Skin of body (tissue), 2 donors: ENCODE measurements around the gene NFYA. TPM values are rescaled to one million over a fixed set of nuclear protein-coding genes. Genes with fewer than 3 reads are reported as not detected.

Experiments
- DNase-seq: peaks from one replicate; lab custom pipeline; 2025; lab: John Stamatoyannopoulos, UW
- total RNA-seq: library from RNA; depleted of rRNA; stranded (reverse); fragments of >200 nt; gene quantifications from one replicate; pipeline ENCODE4 v1.2.3, GENCODE V29; 2014

The NFYA gene
- total RNA-seq: 27.0 TPM

DNA sequence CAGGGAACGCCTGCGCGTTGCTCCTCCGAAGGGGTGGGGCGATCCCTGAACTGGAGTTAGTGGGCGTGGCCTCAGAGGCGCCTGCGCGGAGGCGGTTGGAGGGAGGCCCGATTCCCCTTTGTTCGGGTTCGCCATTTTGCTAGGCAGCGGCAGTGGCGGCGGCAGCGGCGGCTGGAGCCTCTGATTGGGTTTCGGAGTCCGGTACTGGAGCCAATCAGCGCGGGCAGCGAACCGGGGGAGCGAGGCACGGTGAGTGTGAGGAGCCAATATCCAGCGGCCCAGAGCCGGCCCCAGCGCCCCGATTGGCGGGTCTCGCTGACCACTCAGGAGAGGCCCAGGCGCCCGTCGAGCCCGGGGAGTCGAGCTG lies at the start of gene NFYA:
TSS of gene NFYA (plus strand) at position 139 of the 367 bp plus-strand sequence. CDS start 6,116 bp downstream, outside the sequence.
- DNase-seq: no peak

DNA sequence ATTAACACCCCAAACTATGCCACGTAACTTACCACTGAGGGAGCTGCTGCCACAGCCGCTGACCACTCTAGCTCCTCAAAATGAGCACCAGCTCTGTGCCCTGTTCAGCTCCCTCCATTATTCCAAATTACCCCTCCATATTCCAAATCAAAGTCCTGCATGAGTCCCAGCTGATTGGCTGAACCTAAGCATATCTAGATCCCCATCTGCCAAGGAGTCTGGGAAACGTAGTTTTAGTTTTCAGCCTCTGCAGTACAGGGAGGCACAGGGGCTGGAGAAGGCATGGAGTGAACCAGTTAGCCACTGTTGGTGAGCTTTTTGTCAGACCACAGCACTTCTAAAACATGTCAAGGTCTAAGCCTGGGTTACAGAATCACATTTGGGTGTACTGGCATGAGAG lies 49.7 kb upstream of the NFYA start:
- no peak for DNase-seq

DNA sequence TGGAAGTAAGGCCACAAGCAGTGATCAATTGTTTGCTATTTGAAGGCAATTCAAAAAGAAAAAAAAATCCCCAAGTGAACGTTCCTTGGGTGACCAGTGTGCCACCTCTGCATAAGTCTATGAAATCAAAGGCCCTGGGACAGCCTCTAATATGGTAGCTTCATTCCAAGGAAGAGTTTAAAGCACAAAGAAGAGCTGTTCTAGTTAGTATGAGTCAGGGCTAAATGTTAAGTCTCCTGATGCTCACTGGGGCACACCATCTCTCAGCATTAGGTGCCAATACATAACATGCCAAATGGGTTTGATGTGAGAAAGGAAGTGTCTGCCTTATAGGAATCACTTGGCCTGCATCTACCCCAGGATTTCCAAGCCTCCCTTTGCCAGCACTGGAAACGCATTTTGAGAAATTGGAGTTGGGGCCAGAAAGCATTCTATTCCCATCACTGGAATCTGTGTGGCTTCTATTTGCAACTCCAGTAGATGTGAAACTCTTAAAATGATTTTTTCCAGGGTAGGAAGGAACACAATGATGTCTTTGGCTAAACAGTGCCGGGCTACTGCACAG lies 46.7 kb upstream of the NFYA start:
- no peak for DNase-seq

DNA sequence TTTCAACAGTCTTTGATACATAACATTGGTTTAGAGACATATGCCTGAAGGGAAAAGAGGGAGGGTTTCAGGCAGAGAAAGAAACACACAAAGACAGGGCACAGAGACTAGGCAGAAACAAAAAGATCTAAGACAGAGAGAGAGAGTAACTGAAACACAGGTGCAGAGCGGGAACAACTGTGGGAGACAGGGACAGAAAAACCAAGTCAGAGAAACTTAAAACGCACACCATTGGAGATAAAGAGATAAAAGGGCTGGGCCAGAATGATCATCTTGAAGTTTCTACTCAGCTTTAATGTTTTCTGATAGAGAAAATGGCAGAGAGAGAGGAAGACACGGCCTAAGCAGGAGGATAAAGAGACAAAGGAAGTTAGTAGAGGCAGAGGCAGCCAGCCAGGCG lies 45.5 kb upstream of the NFYA start:
- no peak for DNase-seq

DNA sequence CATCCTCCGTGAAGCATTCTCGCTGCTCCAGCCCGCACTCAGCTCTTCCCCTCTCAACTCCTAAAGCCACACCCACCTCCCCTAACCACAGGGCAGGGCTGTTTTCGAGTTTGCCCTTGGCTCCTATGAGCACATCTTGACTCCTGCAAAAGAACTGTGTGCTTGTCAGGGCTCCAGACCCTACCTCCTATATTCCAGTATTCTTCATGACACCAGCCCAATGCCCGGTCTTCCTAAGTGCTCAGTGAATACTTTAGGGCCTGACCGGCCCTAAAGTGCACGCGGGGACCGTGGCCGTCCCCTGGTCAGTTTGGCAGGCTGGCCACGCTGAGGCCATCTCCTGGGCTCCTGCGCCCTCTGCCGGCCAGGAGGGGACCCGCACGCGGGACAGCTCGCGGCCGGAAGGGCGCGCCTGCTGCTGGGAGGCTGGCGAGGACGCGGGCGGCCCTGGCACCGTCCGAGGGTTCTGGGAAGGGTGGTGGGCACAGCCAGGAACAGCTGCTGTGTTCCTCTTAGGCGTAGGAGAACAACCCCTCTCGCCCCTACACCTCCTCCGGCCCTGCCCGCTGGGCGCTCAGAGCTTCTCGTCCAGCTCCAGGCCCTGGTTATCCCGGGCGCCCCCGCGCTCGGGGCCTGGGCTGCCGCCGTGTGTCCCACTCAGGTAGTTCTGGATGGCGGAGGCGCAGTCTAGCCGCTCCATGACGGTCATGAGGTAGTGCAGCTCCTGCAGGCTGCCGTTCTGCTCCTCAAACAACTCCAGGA lies 44.8 kb upstream of the NFYA start:
- peak; percentile 73 for DNase-seq

DNA sequence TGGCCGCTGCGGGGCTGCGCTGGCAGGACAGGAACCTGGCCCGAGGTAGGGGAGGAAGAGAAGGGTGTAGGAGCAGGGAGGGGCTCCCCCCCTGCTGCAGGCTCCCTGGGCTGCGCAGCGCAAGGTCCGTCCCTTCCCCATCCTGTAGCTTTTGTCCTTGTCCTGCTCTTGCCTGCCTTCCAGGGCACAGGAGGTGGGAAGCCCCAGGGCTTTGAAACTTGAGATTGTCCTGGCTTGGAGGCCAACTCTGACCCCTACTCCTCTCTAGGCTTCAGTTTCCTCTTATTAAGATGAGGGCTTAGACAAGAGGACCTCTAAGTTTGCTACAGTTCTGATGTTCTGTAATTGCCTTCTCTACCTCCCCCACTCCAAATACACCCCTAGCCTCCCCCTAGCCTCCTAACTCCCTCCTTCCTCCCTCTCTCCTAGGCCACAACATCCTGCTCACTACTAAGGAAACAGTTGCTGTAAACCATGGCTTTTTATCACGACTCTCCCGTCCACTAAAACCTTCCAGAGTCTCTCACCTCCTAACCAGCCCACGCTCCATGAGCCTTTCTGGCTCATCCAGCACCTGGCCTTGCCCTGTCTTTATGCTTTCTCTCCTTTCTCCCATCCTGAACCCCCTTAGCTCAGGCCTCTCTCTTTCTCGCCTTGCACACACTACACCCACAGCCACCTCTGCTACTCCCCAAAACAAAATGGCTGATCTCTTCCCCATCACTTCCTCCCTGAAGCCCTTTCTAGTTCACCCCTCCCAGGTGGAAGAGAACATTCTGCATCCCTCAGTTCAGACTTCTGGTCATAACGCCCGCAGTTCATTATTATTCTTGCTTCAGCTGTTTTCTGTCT lies 44.0 kb upstream of the NFYA start:
- DNase-seq: no peak

DNA sequence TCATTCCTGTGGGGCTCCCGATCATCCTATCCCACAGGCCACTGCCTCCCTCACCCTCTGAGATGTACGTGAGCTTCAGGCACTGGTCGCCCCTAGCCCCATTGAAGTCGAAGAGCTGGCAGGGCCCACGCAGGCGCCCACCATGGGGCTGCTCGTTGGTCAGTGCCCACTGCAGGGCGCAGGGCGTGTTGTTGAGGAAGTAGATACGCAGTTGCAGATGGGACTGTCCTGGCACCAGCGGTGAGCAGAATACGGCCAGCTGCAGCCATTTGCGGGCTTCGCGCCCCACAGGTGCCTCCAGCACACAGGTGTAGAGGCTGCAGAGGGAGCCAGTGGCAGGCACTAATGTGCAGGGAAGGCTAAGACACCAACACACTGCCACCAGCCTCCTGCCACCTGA lies 39.9 kb upstream of the NFYA start:
- DNase-seq: no peak

DNA sequence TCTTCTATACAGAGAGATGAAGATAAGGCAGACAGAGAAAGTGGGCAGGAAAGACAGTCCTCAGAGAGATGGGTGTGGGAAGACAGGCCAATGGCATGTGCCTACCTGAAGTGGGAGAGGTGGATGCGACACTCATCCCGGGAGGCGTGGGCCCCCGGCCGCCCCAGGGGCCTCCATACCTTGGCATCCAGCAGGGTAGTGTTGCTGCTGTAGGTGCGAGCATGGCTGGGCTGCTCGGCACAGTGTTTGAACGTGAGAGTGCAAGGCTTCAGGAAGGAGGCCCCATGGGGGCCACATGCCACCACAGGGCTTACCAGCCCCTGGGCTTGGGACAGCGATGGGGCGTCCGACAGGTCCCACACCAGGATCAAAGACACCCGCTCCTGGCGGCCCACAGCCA lies 39.0 kb upstream of the NFYA start:
- DNase-seq: no peak

DNA sequence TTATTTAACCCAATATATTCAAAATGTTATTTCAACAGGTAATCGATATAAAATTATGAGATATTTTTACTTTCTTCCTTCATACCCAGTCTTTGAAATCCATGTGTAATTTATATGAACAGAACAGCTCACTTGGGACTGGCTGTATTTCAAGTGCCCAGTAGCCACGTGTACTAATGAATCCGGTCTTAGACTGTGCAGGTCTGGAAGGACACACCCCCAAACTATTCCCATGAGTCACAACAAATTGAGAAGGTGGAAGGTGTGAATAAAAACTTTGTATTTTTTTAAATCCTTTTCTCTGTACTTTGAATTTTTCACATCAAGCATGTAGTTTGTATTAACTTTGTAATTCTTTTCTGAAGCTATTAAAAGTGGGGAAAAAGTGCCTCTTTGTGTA lies 36.6 kb upstream of the NFYA start:
- no peak for DNase-seq

DNA sequence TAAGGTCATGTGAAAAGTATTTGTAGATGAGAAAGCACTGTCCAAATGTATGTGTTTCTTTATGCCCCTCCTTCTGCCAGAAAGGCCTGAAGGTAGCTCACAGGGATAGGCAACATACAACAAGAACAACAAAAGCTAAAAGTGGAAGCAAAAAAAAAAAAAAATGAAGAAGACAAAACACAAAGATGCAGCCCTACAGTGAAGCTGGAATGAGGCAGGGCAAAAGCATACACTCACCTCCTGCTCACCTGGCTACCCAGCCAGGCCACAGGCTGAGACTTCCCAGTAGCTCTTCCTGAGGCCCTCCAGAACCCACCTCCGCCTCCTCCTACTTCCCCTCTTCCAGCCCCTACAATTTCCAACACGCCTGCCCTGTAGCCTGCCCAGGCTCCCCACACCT lies 36.2 kb upstream of the NFYA start:
- DNase-seq: no peak

DNA sequence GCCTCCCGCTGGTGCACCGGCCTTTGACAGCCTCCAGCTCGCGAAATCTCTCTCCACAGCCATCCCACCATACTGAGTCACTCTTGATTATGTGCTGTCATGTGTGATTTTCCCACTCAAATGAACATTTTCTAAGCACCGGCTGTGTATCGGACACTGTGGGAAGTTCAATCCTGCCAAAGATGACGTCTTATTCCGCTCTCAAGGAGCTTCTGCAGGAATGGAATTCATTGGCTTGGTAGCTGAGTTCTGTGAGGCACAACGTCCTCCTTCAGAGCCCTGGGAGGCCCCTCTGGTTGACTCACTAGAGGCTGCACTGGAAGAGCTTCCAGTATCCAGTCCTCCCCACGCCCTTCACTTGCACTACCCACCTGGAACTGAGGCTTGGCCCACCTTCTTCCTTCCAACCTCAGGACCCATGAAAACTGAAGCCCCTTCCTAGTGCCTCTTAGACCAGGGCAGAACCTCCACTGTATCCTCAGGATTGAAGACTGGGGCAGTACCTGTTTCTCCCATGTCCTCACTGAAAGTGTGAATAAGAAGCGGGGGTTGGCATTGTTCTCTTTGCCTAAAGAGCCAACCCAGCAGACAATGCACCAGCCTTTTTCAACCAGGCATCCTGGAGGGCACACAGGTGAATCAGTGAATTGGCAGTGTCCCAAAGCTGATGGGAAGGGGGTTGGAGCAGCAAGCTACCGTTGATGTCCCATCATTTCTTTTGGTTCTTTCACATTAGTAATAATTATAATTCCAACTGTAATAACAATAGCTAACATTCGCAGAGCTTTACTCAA lies 35.5 kb upstream of the NFYA start:
- DNase-seq: no peak

DNA sequence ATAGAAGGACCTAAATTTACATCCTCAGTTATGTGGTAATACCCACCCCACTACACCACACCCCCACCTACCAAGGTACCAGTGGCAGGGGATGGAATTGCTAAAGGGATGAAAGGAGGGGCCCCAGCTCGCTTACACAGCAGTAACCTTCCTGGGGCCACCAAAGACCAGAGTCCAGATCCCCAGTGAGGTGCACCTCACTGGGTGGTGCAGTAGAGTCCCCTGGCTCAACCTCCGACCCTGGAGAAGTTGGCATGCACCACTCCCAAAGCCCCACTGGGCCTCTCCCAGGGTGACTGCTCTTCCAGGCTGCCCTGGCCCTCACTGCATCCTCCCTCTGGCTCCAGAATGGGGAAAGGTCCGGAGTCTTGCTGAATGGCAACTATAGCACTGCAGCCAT lies 34.6 kb upstream of the NFYA start:
- DNase-seq: no peak

DNA sequence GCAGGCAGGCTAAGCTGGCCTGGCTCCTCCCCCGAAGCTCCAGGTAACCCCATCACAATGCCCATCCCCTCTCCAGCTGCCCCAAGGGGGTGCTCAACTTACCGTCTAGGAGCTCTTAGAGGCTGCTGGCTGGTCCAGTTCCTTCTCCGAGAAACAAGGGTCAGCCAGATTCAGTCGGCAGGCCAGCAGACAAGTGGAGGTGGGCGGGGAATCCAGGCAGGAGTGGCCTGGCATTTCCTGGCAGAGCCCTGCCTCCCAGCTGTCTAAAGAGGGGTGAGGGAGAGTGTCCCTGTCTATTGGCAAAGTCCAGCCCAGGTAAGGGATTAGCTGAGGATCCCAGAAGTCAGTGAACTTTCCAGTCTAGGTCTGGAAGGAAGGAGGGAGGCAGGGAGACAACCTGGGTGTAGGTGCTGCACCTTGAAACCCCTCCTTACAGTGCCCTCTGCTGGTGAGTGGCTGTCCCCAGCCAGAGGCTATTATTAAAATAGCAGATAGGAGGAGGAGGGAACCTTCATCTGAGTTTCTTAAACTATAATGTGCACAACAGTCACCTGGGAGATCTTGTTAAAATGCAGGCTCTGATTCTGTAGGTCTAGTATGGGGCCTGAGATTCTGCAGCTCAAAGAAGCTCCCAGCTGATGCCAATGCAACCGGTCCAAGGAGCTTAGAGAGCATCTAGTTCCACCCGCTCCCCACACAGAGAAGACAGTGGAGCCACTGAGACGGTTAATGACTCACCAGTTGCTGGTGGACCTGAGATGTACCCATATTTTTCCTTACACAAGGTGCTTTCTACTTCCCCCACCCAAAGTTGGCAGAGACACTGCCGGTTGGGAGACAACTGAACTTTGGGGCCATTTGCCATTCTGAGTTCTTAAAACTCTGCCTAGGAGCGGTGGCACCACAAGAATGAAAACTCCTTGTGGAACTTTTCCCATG lies 33.4 kb upstream of the NFYA start, which contains the start of gene UNC5CL:
TSS of gene UNC5CL (minus strand) at position 162 of the 939 bp plus-strand sequence. CDS start 4,147 bp downstream, outside the sequence.
- DNase-seq: no peak

DNA sequence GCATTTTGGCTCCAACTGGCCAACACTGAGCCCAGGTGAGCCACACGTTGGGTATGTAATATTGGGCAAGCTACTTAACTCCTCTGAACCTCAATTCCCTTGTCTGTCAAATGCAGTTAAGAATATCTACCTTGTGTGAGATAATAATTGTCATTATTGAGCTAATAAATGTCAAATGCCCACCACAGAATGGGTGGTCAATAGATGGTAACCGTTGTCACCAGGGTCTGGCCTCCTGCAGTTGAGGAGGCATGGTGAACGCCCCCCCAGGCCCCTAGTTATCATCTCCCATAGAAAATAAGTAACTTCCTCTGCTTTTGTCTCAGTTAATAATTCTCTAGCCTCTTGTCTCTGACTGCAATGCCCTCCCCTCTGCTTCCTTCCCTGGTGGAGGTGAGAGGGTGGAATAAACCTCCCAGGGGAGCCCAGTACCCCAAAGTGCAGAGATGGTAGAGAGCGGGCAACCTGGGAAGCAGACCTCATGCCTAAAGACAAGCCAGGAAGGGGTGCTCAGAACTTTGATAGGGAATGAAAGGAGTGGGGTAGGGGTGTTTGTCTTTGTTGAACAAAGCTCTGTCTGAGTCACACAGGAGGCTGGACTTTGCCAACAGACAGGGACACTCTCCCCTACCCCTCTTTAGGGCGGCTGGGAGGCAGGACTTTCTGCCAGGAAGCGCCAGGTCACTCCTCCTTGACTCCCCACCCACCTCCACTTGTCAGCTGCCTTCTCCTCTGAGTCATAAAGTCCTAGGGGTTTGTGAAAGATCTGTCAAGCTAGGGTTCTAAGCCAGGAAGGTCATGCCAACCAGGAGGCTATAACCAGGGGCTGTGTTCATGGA lies 32.5 kb upstream of the NFYA start:
- DNase-seq: no peak

DNA sequence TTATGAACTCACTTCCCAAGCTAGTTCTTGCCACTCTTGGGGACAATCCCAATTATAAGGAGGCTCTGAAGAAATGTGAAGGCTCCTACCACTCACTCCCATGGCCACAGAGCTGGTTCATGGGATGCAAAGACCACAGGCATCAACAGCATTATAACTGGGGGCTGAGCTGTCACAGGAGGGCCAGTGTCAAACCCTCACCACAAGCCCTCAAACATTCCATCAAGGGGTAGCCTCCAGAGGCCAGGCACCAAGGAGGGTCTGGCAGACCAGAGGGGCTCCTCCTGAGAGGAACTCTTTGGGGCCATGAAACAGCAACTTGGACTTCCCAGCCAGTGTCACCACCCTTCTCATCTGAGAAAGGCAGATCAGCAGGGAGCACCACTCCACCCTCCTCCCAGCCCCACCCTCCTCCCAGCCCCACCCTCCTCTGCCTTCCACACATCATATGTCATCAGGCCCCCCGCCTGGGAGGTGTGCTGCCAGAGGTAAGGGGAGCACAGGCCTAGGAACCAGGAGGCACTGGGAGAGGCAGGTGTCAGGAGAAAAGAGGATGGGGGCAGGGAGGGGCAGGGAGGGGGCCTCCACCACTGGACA lies 31.7 kb upstream of the NFYA start:
- DNase-seq: no peak

DNA sequence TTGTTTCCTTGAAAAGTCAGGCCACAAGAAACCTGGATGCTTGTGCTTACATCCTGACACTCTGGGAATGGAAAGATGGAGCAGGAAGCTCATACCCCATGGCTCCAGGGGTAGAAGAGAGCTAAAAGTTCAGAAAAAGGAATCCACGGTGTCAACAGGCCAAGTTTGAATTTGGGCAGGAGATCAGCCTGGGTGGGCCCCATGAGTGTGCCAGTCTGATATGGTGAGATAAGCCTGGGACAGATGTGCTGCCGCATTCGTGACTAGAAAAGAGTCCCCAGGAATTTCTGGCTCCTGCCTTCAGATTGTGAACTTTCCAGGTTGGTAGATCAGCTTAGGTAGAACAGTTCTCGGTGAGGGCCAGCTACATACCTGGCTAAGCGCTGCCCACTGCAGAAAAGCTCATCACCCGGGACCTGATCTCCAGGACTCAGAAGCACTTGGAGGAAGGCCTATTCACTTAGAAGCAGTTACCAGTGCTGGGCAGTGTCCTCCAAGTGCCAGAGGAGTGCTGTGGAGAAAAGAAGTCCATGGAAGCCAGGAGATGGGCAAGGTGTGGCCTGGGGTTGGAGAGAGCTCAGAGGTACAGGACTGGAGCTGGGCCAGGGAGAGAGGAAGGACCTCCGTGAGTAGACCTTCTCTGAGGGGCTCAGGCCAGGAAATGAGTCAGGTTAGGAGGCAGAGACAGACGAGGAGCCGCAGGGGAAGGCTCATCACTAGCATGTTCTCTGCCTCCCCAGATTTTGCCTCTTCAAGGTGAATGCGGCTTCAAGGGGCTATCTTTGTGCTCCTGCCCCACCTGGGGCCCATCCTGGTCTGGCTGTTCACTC lies 30.3 kb upstream of the NFYA start, which contains the start of gene TSPO2:
TSS of gene TSPO2 (plus strand) at position 242 of the 830 bp plus-strand sequence. CDS start at position 761, 519 bp downstream.
- no peak for DNase-seq

DNA sequence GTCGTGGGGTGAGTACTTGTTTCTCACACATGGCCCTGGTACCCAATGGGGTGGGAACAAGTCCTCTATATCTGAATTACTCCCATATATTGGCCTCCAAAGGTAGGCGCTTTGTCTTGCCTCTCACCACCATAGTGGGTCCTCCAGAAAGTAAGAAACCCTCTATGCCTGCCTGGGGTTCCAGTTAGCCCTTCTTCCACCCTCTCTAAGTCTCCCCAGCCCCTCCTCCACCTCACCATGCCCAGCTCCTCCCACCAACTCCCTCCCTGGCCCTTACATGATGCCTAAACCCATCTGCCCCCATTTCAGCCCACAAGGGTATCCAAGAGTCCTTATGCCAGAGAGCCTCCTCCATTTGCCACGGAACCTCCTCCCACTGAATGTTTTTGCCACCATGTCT lies 29.6 kb upstream of the NFYA start:
- DNase-seq: no peak

DNA sequence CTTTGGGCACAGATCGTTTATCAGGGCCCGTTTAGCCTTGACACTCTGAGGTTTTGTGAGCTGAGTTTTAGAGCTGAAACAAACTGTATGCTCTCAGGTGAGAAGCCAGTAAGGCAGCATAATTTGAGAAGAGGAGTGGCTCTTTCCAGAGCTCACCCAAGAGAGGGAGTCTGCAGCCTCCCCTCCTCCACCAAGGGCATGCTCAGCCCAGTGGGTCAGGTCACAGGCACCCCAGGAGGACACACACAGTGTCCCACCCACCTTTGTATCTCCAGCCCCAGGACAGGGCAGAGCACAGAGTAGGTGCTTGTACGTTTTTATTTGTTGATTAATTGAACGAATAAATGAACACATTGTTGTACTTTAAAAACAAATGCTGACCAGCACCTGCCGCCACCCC lies 27.1 kb upstream of the NFYA start:
- DNase-seq: no peak
